ENCODE data around the gene AACS. TPM values are rescaled to one million over a fixed set of nuclear protein-coding genes. Genes with fewer than 3 reads are reported as not detected.
"Not testable (repeated sequence)": the region's sequence is repeated elsewhere in the genome, so short reads cannot be mapped to it uniquely, and the experiment has no call there.

AACS gene
- total and polyA plus RNA-seq, 2 experiments from 2014 or later, result 24.2 to 33.2 TPM

DNA sequence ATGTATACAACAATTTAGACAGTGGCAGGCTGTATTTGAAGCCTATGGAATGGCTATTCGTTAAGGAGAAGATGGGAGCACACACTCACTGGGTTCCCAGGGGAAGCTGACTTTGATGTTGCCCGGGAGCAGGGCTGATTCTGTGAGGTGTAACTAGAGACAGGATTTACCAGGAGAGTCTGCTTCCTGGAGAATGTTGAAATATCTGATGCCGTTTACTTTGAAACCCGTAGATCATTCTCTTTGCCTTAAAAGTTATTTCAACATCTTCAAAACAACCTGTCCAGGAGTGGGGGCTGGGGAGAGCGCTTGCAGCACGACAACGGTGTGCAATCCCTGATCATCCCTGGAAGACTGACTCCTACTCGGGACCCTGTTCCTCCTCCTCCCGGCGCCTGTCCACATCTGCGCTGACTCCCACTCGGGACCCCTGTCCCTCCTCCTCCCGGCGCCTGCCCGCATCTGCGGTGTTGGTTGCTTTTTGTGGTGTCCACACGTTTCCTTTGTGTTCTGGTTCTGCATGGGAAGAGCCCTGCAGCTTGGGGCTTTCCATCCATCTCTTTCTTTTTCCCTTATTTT is 72.6 kb downstream of the AACS start:
- Histone ChIP-seq H3K4me3 (no peak overlapping the region), H3K79me2 (no peaks in the 10 kb centered on the region), H3K4me1 (ENCODE audit: insufficient read depth) (no peaks in the 10 kb centered on the region), H3K4me2 (no peak overlapping the region), H3K27ac (no peak overlapping the region), H4K20me1 (ENCODE audit: insufficient read depth, poor library complexity, severe bottlenecking) (no peaks in the 10 kb centered on the region), H3K36me3 (replicated peaks; ENCODE audit: insufficient read depth, low read depth) (no peaks in the 10 kb centered on the region), H3K9me3 (ENCODE audit: low read depth) (no peaks in the 10 kb centered on the region), H2AFZ (no peak overlapping the region), H3K27me3 (no peaks in the 10 kb centered on the region), H3K9me2 (replicated peaks; ENCODE audit: insufficient read depth) (no peaks in the 10 kb centered on the region)
- no peak for DNase-seq (ENCODE audit: low spot score)
- 81% methylated on average over 17 of the region's 17 CpGs for WGBS (ENCODE audit: low lambda C conversion rate, missing lambda C conversion rate)
- TF ChIP-seq EZH2 (IDR thresholded peaks at IDR 0.05; ENCODE audit: borderline replicate concordance), result no peak

- H3K9me2 ChIP-seq (replicated peaks; ENCODE audit: insufficient read depth), result no peaks in the 10 kb centered on the region
- H3K9me3 ChIP-seq (ENCODE audit: low read depth), result no peaks in the 10 kb centered on the region
- no peaks in the 10 kb centered on the region for H3K79me2 ChIP-seq
- H3K27me3 ChIP-seq, result no peaks in the 10 kb centered on the region
- no peak overlapping the region for H3K4me3 ChIP-seq
- H3K4me2 ChIP-seq, result no peak overlapping the region
- TF ChIP-seq EZH2 (IDR thresholded peaks at IDR 0.05; ENCODE audit: borderline replicate concordance) (no peak), CTCF (IDR thresholded peaks at IDR 0.05; ENCODE audit: poor library complexity) (no peak), EZH2phosphoT487 (IDR thresholded peaks at IDR 0.05; ENCODE audit: low read depth, severe bottlenecking, unreplicated experiment) (no peak)
- H3K36me3 ChIP-seq (replicated peaks; ENCODE audit: insufficient read depth, low read depth), result no peaks in the 10 kb centered on the region
- 85% methylated on average over 22 of the region's 22 CpGs for WGBS (ENCODE audit: low lambda C conversion rate, missing lambda C conversion rate)
- H2AFZ ChIP-seq, result no peak overlapping the region
- no peaks in the 10 kb centered on the region for H3K4me1 ChIP-seq (ENCODE audit: insufficient read depth)
- DNase-seq (ENCODE audit: low spot score), result no peak
- H3K27ac ChIP-seq, result no peak overlapping the region
- no peaks in the 10 kb centered on the region for H4K20me1 ChIP-seq (ENCODE audit: insufficient read depth, poor library complexity, severe bottlenecking)
These were observed 75.3 kb downstream of the AACS start for GRCh38 chr12:125140279-125141209.

DNA sequence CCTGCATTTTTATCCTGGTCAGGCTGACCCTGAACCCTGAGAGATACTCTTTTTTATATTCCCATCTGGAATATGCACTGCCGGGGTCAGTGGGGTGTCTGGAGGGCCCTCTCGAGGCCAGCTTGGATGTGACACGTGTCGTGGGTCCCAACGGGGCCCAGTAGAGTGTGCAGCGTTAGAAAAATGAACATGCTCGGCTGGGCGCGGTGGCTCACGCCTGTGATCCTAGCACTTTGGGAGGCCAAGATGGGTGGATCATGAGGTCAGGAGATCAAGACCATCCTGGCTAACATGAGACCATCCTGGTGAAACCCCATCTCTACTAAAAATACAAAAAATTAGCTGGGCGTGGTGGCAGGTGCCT is 76.0 kb downstream of the AACS start:
- not testable (repeated sequence) for H3K9me3 ChIP-seq (ENCODE audit: low read depth); H3K79me2 ChIP-seq; DNase-seq (ENCODE audit: low spot score); H3K4me2 ChIP-seq; H3K4me1 ChIP-seq (ENCODE audit: insufficient read depth); H3K27me3 ChIP-seq; H3K27ac ChIP-seq; H2AFZ ChIP-seq; H3K4me3 ChIP-seq; H3K36me3 ChIP-seq (replicated peaks; ENCODE audit: insufficient read depth, low read depth); H4K20me1 ChIP-seq (ENCODE audit: insufficient read depth, poor library complexity, severe bottlenecking); H3K9me2 ChIP-seq (replicated peaks; ENCODE audit: insufficient read depth)
- WGBS (ENCODE audit: low lambda C conversion rate, missing lambda C conversion rate), result 95% methylated on average over 11 of the region's 11 CpGs

GRCh38 chr12:125142601-125143000 is 77.4 kb downstream of the AACS start:
- TF ChIP-seq CTCF (IDR thresholded peaks at IDR 0.05; ENCODE audit: poor library complexity), result no peak
- TF ChIP-seq EZH2phosphoT487 (IDR thresholded peaks at IDR 0.05; ENCODE audit: low read depth, severe bottlenecking, unreplicated experiment), result no peak
- no peak for TF ChIP-seq EZH2 (IDR thresholded peaks at IDR 0.05; ENCODE audit: borderline replicate concordance)
- DNase-seq (ENCODE audit: low spot score), result no peak
- Histone ChIP-seq H2AFZ (no peak overlapping the region), H3K4me2 (no peak overlapping the region), H3K36me3 (replicated peaks; ENCODE audit: insufficient read depth, low read depth) (no peaks in the 10 kb centered on the region), H3K4me3 (no peak overlapping the region), H3K4me1 (ENCODE audit: insufficient read depth) (no peaks in the 10 kb centered on the region), H4K20me1 (ENCODE audit: insufficient read depth, poor library complexity, severe bottlenecking) (no peaks in the 10 kb centered on the region), H3K27me3 (no peaks in the 10 kb centered on the region), H3K79me2 (no peaks in the 10 kb centered on the region), H3K27ac (no peak overlapping the region), H3K9me3 (ENCODE audit: low read depth) (no peaks in the 10 kb centered on the region), H3K9me2 (replicated peaks; ENCODE audit: insufficient read depth) (no peaks in the 10 kb centered on the region)
- WGBS (ENCODE audit: low lambda C conversion rate, missing lambda C conversion rate), result 85% methylated on average over 9 of the region's 9 CpGs

Measured in hepatocyte (in vitro differentiated cells).